SH-SY5Y (cell line): ENCODE measurements around the gene POLQ.

Experiments used
- GATA2 ChIP-seq: IDR thresholded peaks from 2 replicates; pipeline ENCODE4 v1.6.1; 2011; ENCODE audit warnings: mild to moderate bottlenecking, low read depth, low read length
- GATA3 ChIP-seq: IDR thresholded peaks from 2 replicates; pipeline ENCODE4 v1.6.1; 2011; ENCODE audit warnings: low read depth, mild to moderate bottlenecking, low read length, moderate library complexity

The POLQ gene

DNA sequence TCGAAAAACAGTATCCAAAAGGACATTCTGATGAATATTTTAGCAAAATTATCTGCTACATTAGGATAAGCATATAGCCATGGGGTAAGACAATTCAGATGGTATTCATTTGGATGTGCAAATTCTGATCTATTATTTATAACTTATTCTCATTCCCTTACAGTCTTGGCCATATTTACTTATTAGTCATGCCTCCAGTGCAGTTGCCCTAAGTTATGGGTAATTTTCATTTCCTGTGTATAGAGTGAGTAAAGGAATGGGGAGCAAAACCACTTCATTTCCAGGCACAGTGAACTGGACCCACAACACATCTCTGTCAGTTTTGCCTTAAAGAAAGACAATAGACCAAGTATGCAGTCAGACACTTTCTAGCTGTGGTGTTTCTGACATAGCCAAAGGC is 134.3 kb downstream of the POLQ start:
- TF ChIP-seq GATA3 (no peak), GATA2 (no peak)

DNA sequence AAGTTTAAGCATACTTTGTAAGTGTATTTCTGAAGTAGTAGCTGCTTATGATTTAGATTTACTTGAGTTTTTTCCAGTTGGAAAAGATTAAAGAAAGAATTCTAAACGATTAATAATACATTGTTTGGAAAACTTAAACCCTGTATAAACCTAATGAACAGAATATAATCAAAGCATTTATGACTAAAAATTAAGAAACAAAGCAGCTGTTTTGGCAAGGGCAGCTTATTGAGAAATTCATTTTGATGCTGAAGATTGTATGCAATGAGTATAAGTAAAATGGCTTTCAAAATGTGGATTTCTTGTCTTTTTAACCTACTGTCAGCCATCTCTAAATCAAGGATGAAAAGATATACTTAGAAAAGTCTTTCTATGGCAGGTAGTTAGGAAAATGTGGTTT is 140.2 kb downstream of the POLQ start:
- TF ChIP-seq GATA3, result no peak
- TF ChIP-seq GATA2, result no peak

DNA sequence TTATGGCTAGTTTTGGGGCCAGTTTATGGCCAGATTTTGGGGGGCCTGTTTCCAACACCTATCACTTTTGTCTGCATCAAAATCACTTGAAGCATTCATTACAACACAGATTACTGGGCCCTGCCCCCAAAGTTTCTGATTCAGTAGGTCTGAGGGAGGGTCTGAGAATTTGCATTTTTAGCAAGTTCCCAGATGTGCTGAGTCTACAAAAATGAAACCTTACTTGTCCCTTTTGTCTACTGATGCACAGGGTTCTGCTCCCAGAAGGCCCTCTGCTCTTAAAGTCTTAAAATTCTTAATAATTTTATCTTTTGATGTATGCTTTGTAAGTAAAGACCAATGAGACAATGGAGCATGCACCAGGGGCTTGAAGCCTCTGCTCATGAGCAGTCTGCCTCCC is 146.0 kb downstream of the POLQ start:
- TF ChIP-seq GATA3 (no peak), GATA2 (no peak)

DNA sequence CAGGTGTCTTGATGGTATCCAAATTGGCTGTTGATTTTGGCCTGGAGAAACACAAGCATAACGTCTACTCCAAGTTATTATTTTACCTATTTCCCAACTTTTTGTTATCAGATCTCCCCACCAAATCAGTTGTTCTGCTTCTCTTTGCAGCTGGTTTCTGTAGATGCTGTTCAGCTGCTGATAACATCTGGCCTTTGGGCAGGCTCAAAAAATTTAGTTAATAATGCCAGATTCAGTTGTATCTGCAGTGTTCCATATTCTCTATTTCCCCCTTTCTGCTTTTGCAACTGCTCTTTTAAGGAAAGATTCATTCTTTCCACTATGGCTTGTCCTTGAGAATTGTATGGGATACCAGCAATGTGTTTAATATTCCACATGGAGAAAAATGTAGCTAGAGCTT is 149.8 kb downstream of the POLQ start:
- TF ChIP-seq GATA2, result peak; percentile 72
- TF ChIP-seq GATA3, result peak; percentile 71
